CD14-positive monocyte (primary cell): Measurements from ENCODE around the gene GPR132. TPM values are rescaled to one million over a fixed set of nuclear protein-coding genes. Genes with fewer than 3 reads are reported as not detected.

Experiments
- DNase-seq, 3 donors: peaks; one replicate each; pipeline ENCODE4 v3.0.0-alpha.2; 2011 to 2022
- H2AFZ ChIP-seq: 2 replicates; pipeline ENCODE4 v1.6.0; 2012; ENCODE audit warnings: mild to moderate bottlenecking, low read depth, low read length, inconsistent platforms; ENCODE audit not compliant: insufficient read depth, poor library complexity, severe bottlenecking
- H3K27ac ChIP-seq, 2 donors: 1 replicate in 1 of 2; 2 replicates in 1 of 2; pipeline ENCODE4 v1.5.1; 2012 to 2013; ENCODE audit warnings: low read length in 2 of 2, control low read depth in 1 of 2, inconsistent platforms in 1 of 2, low read depth in 1 of 2, mild to moderate bottlenecking in 1 of 2
- H3K27me3 ChIP-seq, 2 donors: one replicate each; pipeline versions ENCODE4 v1.6.0 to v1.6.1; 2011 to 2013; ENCODE audit warnings: low read length in 2 of 2; ENCODE audit not compliant: control insufficient read depth in 2 of 2, insufficient read depth in 2 of 2
- H3K36me3 ChIP-seq, 2 donors: replicated peaks in 1 of 2; 1 replicate in 1 of 2; 2 replicates in 1 of 2; pipeline versions ENCODE4 v1.5.1 to v1.6.1; 2012 to 2013; ENCODE audit warnings: low read length in 2 of 2, control low read depth in 1 of 2, inconsistent platforms in 1 of 2, mild to moderate bottlenecking in 1 of 2; ENCODE audit not compliant: insufficient read depth in 2 of 2, control insufficient read depth in 1 of 2
- H3K4me1 ChIP-seq, 2 donors: 1 replicate in 1 of 2; 2 replicates in 1 of 2; pipeline versions ENCODE4 v1.5.1 to v1.6.1; 2012 to 2013; ENCODE audit warnings: low read length in 2 of 2, control low read depth in 1 of 2, inconsistent platforms in 1 of 2, mild to moderate bottlenecking in 1 of 2, moderate library complexity in 1 of 2; ENCODE audit not compliant: insufficient read depth in 2 of 2, control insufficient read depth in 1 of 2
- H3K4me2 ChIP-seq: replicated peaks from 2 replicates; pipeline ENCODE3; 2012; ENCODE audit warnings: low read length, moderate library complexity, mild to moderate bottlenecking; ENCODE audit not compliant: poor library complexity, severe bottlenecking; ENCODE audit errors: extremely low read depth
- H3K4me3 ChIP-seq, 3 experiments: fragments of 200-600 bp in 1 of 3; sonication (generic) in 1 of 3; replicated peaks in 1 of 3; 1 replicate in 2 of 3; 2 replicates in 1 of 3; pipeline ENCODE4 v1.5.1; 2011 to 2013; ENCODE audit warnings: low read length in 3 of 3, mild to moderate bottlenecking in 3 of 3, control low read depth in 2 of 3, low read depth in 2 of 3, inconsistent platforms in 1 of 3, moderate library complexity in 1 of 3
- H3K79me2 ChIP-seq: 2 replicates; pipeline ENCODE4 v1.6.0; 2012; ENCODE audit warnings: mild to moderate bottlenecking, control low read depth, inconsistent platforms, low read length, moderate library complexity; ENCODE audit not compliant: insufficient read depth
- H3K9ac ChIP-seq: 2 replicates; pipeline ENCODE4 v1.6.0; 2017; ENCODE audit warnings: low read length, mild to moderate bottlenecking; ENCODE audit not compliant: insufficient read depth, poor library complexity, severe bottlenecking
- H3K9me3 ChIP-seq, 2 donors: replicated peaks in 1 of 2; 1 replicate in 1 of 2; 2 replicates in 1 of 2; pipeline versions ENCODE4 v1.5.1 to v1.6.1; 2012 to 2013; ENCODE audit warnings: low read length in 2 of 2, control low read depth in 1 of 2; ENCODE audit not compliant: control insufficient read depth in 1 of 2, insufficient read depth in 1 of 2
- H4K20me1 ChIP-seq: 2 replicates; pipeline ENCODE4 v1.6.0; 2012; ENCODE audit warnings: mild to moderate bottlenecking, low read length, control low read depth, moderate library complexity; ENCODE audit not compliant: insufficient read depth
- H3K27ac Mint-ChIP-seq, 7 donors: one replicate each; pipeline ENCODE4 v1.8.0; 2020; ENCODE audit warnings: mild to moderate bottlenecking in 7 of 7, mixed read lengths in 7 of 7, moderate library complexity in 6 of 7, inconsistent platforms in 2 of 7
- H3K27me3 Mint-ChIP-seq, 3 donors: one replicate each; pipeline ENCODE4 v1.8.0; 2021 to 2022; ENCODE audit warnings: low read depth in 3 of 3, mild to moderate bottlenecking in 3 of 3, mixed read lengths in 3 of 3, moderate library complexity in 3 of 3, inconsistent platforms in 1 of 3
- H3K36me3 Mint-ChIP-seq, 2 donors: one replicate each; pipeline ENCODE4 v1.8.0; 2020; ENCODE audit warnings: mixed read lengths in 2 of 2, inconsistent platforms in 1 of 2, mild to moderate bottlenecking in 1 of 2
- H3K4me1 Mint-ChIP-seq: one replicate; pipeline ENCODE4 v1.8.0; 2020; ENCODE audit warnings: mild to moderate bottlenecking, mixed read lengths
- H3K4me3 Mint-ChIP-seq, 2 donors: one replicate each; pipeline ENCODE4 v1.8.0; 2020; ENCODE audit warnings: mild to moderate bottlenecking in 2 of 2, mixed read lengths in 2 of 2, moderate library complexity in 1 of 2
- H3K9me3 Mint-ChIP-seq, 7 donors: one replicate each; pipeline ENCODE4 v1.8.0; 2020 to 2022; ENCODE audit warnings: mixed read lengths in 7 of 7, mild to moderate bottlenecking in 6 of 7, moderate library complexity in 6 of 7, inconsistent platforms in 2 of 7
- CTCF ChIP-seq: fragments of 200-600 bp; IDR thresholded peaks from one replicate; pipeline ENCODE4 v1.8.0; 2022; ENCODE audit warnings: antibody characterized with exemption, mild to moderate bottlenecking
- WGBS: methylation state at CpG from one replicate; pipeline ENCODE4 v1.1.5; 2013; ENCODE audit warnings: missing lambda C conversion rate; ENCODE audit not compliant: insufficient coverage; 5-methylcytosine and 5-hydroxymethylcytosine counted together
- intact Hi-C, 2 donors: fragments of 100-400 bp; cut with micrococcal nuclease; formaldehyde crosslinking; loops; one replicate each; pipeline versions ENCODE4 v1.15.0 to v1.15.1; 2023
- polyA plus RNA-seq, 3 donors: library from polyadenylated mRNA; depleted of rRNA in 1 of 3; unstranded in 2 of 3; stranded (reverse) in 1 of 3; fragments of 300-500 nt in 2 of 3; fragments of >200 nt in 1 of 3; fragmentation: Illumina TruSeq in 2 of 3; gene quantifications; 1 replicate in 2 of 3; 2 replicates in 1 of 3; pipeline ENCODE4 v1.2.3, GENCODE V29; 2012 to 2021

Gene GPR132
- polyA plus RNA-seq, 3 donors, result 6.3 to 19.0 (median 13.0) TPM

DNA sequence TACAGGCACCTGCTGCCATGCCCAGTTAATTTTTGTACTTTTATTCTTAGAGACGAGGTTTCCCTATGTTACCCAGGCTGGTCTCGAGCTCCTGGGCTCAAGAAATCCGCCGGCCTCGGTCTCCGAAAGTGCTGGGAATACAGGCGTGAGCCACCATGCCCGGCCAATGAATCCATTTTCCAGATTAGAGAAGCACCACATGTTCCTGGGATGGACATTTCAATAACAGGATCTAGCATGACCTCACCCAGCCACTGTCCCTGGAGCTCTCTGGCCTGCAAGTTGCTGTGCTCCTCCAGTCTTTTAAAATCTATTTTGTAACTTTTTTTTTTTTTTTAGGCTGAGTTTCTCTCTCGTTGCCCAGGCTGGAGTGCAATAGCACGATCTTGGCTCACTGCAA is 2.2 kb downstream of the GPR132 start:
- Mint-ChIP-seq H3K36me3 (peaks cover 12 to 23% of the 10 kb centered on the region in 2 donors), H3K4me3 (peak overlapping the region; percentile 95 to 96), H3K27ac (peak overlapping the region; percentile 98 to 99 (median 99)), H3K9me3 (peaks cover 0 to 4% (median 0%) of the 10 kb centered on the region in 7 donors), H3K4me1 (peaks cover 90% of the 10 kb centered on the region), H3K27me3 (peaks cover 0 to 3% (median 0%) of the 10 kb centered on the region in 3 donors)
- 76% methylated on average over 10 of the region's 10 CpGs for WGBS
- H4K20me1 ChIP-seq, result peaks cover 40% of the 10 kb centered on the region
- no peaks in the 10 kb centered on the region for H3K27me3 ChIP-seq
- peaks cover 0 to 1% of the 10 kb centered on the region in 2 donors for H3K36me3 ChIP-seq
- TF ChIP-seq CTCF, result no peak
- peak in 1 of 3 donors; percentile 25 for DNase-seq
- peak overlapping the region in 1 of 3 experiments; percentile 87 for H3K4me3 ChIP-seq
- no peak overlapping the region for H2AFZ ChIP-seq
- H3K79me2 ChIP-seq, result peaks cover 95% of the 10 kb centered on the region
- H3K9ac ChIP-seq, result peak overlapping the region; percentile 33
- peak overlapping the region; percentile 99 to 100 for H3K27ac ChIP-seq
- no peaks in the 10 kb centered on the region for H3K9me3 ChIP-seq
- intact Hi-C loops, result loop anchor here in 1 of 2 donors (10.0 kb wide), 1 partner anchor 422 kb away; the partner anchor contains the start of gene CRIP1
- peak overlapping the region; percentile 91 for H3K4me2 ChIP-seq
- peaks cover 95 to 96% of the 10 kb centered on the region in 2 donors for H3K4me1 ChIP-seq

DNA sequence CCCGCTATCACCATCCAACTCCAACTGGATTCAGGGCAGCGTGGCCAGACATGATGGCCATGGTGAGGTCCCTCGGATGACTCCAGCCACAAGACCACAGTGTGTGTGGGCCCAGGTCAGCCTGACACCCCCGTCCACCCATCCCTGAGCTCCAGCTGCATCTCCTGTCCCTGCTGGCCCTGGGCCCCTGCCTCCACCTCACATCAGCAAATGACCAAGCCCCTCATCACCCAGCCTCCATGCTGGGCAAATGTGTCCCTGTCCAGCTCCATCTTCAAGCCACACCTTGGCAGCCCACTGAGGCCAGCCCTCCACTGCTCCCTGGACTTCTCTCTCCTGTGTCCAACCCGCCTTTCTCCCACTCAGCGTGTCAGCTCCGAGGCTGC is 3.2 kb downstream of the GPR132 start:
- peak overlapping the region; percentile 99 to 100 for H3K27ac ChIP-seq
- peak overlapping the region; percentile 89 for H3K9ac ChIP-seq
- peaks cover 88 to 89% of the 10 kb centered on the region in 2 donors for H3K4me1 ChIP-seq
- Mint-ChIP-seq H3K27me3 (peaks cover 0 to 3% (median 0%) of the 10 kb centered on the region in 3 donors), H3K36me3 (peaks cover 16 to 33% of the 10 kb centered on the region in 2 donors), H3K4me1 (peaks cover 83% of the 10 kb centered on the region), H3K9me3 (peaks cover 0 to 4% (median 0%) of the 10 kb centered on the region in 7 donors), H3K27ac (peak overlapping the region; percentile 89 to 99 (median 92)), H3K4me3 (peak overlapping the region; percentile 77 to 85)
- intact Hi-C loops, result loop anchor here in 1 of 2 donors (10.0 kb wide), 1 partner anchor 423 kb away; the partner anchor contains the start of gene CRIP1
- H3K79me2 ChIP-seq, result peaks cover 100% of the 10 kb centered on the region
- no peaks in the 10 kb centered on the region for H3K27me3 ChIP-seq
- H2AFZ ChIP-seq, result no peak overlapping the region
- H4K20me1 ChIP-seq, result peaks cover 50% of the 10 kb centered on the region
- H3K4me3 ChIP-seq, result peak overlapping the region in 2 of 3 experiments; percentile 51 to 87
- peaks cover 3 to 11% of the 10 kb centered on the region in 2 donors for H3K36me3 ChIP-seq
- TF ChIP-seq CTCF, result no peak
- no peaks in the 10 kb centered on the region for H3K9me3 ChIP-seq
- DNase-seq, result no peak
- peak overlapping the region; percentile 89 for H3K4me2 ChIP-seq
- 76% methylated on average over 7 of the region's 7 CpGs for WGBS
